K562 (cell line): ENCODE results near the gene NKAIN4. TPM values are rescaled to one million over a fixed set of nuclear protein-coding genes. Genes with fewer than 3 reads are reported as not detected.

ENCODE experiments used
- ARHGAP35 ChIP-seq: fragments of 450-650 bp; IDR thresholded peaks from 2 replicates; pipeline ENCODE4 v1.6.1; 2018; ENCODE audit not compliant: partially characterized antibody
- ATF7 ChIP-seq: fragments of 450-650 bp; IDR thresholded peaks from 2 replicates; pipeline ENCODE4 v1.7.1; 2014; ENCODE audit warnings: mild to moderate bottlenecking, moderate library complexity
- CBX2 ChIP-seq: fragments of 200-600 bp; sonication (generic); IDR thresholded peaks from one replicate; pipeline ENCODE4 v1.6.1; 2012; ENCODE audit warnings: mild to moderate bottlenecking, low read length, inconsistent platforms; ENCODE audit not compliant: insufficient read depth, poor library complexity, severe bottlenecking
- CCNT2 ChIP-seq: IDR thresholded peaks from 2 replicates; pipeline ENCODE4 v1.6.1; 2011; ENCODE audit warnings: borderline replicate concordance, low read depth, mild to moderate bottlenecking, moderate library complexity, mixed read lengths, low read length; ENCODE audit not compliant: insufficient read length; ENCODE audit errors: extremely low read depth
- DDX20 ChIP-seq: fragments of 450-650 bp; IDR thresholded peaks from 2 replicates; pipeline ENCODE4 v1.6.1; 2016; ENCODE audit warnings: missing genetic modification characterization, low read depth, mild to moderate bottlenecking, missing compliant biosample characterization, moderate library complexity
- DMBX1 ChIP-seq: fragments of 250-450 bp; sonication (Bioruptor Pico); IDR thresholded peaks from 2 replicates; pipeline ENCODE4 v1.8.0; 2022; ENCODE audit warnings: inconsistent platforms, mild to moderate bottlenecking, moderate library complexity, borderline replicate concordance
- NFATC3 ChIP-seq: fragments of 450-650 bp; IDR thresholded peaks from 2 replicates; pipeline ENCODE4 v1.6.1; 2017; ENCODE audit warnings: mild to moderate bottlenecking
- PHTF2 ChIP-seq: fragments of 250-450 bp; sonication (Bioruptor Pico); IDR thresholded peaks from 2 replicates; pipeline ENCODE4 v1.5.0; 2021; ENCODE audit warnings: mild to moderate bottlenecking
- PML ChIP-seq: IDR thresholded peaks from 2 replicates; pipeline ENCODE4 v1.6.1; 2012; ENCODE audit warnings: low read length, inconsistent platforms
- RBM34 ChIP-seq: fragments of 200-400 bp; formaldehyde crosslinking; IDR thresholded peaks from 2 replicates; pipeline ENCODE4 v1.6.1; 2018; ENCODE audit warnings: low read length, borderline replicate concordance; ENCODE audit not compliant: insufficient read depth
- SREBF1 ChIP-seq: fragments of 150-350 bp; IDR thresholded peaks from 2 replicates; pipeline ENCODE4 v1.6.1; 2014; ENCODE audit warnings: antibody characterized with exemption, low read depth, low read length, borderline replicate concordance
- SRSF9 ChIP-seq: fragments of 200-400 bp; formaldehyde crosslinking; IDR thresholded peaks from 2 replicates; pipeline ENCODE4 v1.6.1; 2017; ENCODE audit warnings: low read depth, low read length, borderline replicate concordance
- TAF15 ChIP-seq: fragments of 200-400 bp; formaldehyde crosslinking; IDR thresholded peaks from 2 replicates; pipeline ENCODE4 v1.6.1; 2017; ENCODE audit warnings: mild to moderate bottlenecking, low read depth, low read length, moderate library complexity
- ZC3H8 ChIP-seq: fragments of 450-650 bp; IDR thresholded peaks from 2 replicates; pipeline ENCODE4 v1.6.1; 2017
- ZFP36 ChIP-seq: fragments of 150-350 bp; IDR thresholded peaks from 2 replicates; pipeline ENCODE4 v1.6.1; 2018; ENCODE audit warnings: low read length, low read depth; ENCODE audit not compliant: partially characterized antibody
- ZNF444 ChIP-seq: fragments of 250-450 bp; sonication (Bioruptor Pico); IDR thresholded peaks from 2 replicates; pipeline ENCODE4 v1.4.0; 2020; ENCODE audit warnings: mild to moderate bottlenecking, moderate library complexity
- polyA plus RNA-seq, 8 experiments: library from polyadenylated mRNA; depleted of rRNA in 4 of 8; stranded (reverse) in 5 of 8; unstranded in 3 of 8; fragments of >200 nt; fragmentation: Nextera tagmentation in 2 of 8; fragmentation: Illumina TruSeq in 1 of 8; extraction: Ambion mirVana in 2 of 8; extraction: Trizol in 1 of 8; gene quantifications; 2 replicates each; pipeline versions ENCODE4 v1.2.1 to v1.2.3, GENCODE V29; 2011 to 2014; ENCODE audit warnings: inconsistent platforms in 1 of 8, missing spikeins in 1 of 8
- total RNA-seq, 7 experiments: library from RNA; depleted of rRNA in 6 of 7; stranded (reverse); fragments of >200 nt in 6 of 7; fragmentation: Illumina TruSeq in 2 of 7; extraction: Trizol in 2 of 7; gene quantifications; 2 replicates each; pipeline versions ENCODE4 v1.2.1 to v1.2.3, GENCODE V29; 2011 to 2021; ENCODE audit warnings: low replicate concordance in 1 of 7
- TF ChIP-seq, protein P1 (sequence below): fragments of 450-650 bp; IDR thresholded peaks from 2 replicates; pipeline ENCODE4 v1.6.1; 2017; ENCODE audit warnings: antibody characterized with exemption
- TF ChIP-seq, protein P2 (sequence below): sonication (generic); formaldehyde crosslinking; IDR thresholded peaks from 2 replicates; pipeline ENCODE4 v1.5.0; 2020; ENCODE audit warnings: missing genetic modification reagents
- TF ChIP-seq, protein P3 (sequence below): fragments of 250-450 bp; sonication (Bioruptor Pico); IDR thresholded peaks from 2 replicates; pipeline ENCODE4 v1.9.0; 2021; ENCODE audit warnings: mild to moderate bottlenecking, inconsistent platforms
- TF ChIP-seq, protein P4 (sequence below): IDR thresholded peaks from 2 replicates; pipeline ENCODE4 v1.6.1; 2014; ENCODE audit warnings: antibody characterized with exemption

NKAIN4 gene
- total and polyA plus RNA-seq, 9 of the 15 experiments (the other 6 are each of a cell fraction or from before 2014, with no cell fraction given), result not detected

DNA sequence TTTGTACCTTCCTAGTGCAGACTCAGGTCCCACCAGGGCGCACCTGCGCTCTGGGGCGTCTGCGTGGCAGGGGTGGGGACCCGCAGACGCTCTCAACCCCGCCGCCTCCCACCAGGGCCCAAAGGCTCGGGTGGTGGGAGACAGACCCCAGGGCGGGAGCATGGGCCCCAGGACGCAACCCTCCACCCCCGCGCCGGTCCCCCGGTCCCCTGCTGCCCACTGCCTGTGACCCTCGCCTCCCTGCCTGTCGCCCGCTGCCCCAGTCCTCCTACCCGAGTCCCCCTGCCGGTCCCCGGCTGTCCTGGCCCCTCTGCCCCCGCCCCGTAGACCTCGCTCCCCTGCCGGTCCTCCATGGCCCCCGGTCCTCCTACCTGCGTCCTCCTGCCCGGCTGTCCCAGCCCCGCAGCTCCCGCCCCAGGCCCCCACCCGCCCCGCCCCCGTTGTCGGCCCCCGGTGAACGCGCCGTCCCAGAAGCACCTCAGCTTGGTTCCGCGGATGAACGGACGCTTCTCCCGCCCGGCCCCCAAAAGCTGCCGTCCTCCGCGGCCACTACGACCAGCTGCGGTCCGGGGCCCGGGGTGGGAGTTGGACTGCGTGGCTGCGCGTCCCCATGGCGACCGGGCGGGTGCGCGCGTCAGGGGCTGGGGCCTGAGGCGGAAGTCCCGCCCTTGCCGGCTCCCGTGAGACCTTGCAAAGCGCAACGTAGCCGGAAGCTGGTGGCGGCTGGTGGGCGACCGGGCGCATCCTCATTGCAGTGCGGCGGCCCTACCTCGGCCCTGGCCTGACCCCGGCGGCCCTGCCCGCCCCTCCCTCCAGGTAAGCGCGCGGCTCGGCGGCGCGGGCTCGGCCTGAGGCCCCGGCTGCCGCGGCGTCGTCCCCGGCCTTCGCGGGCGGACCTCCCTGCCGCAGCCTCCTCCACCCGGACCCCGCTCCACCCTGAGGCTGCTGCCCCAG, 18.1 kb upstream of the NKAIN4 start, which contains the start of gene ARFGAP1 (continued):
- TF ChIP-seq, protein P1, sequence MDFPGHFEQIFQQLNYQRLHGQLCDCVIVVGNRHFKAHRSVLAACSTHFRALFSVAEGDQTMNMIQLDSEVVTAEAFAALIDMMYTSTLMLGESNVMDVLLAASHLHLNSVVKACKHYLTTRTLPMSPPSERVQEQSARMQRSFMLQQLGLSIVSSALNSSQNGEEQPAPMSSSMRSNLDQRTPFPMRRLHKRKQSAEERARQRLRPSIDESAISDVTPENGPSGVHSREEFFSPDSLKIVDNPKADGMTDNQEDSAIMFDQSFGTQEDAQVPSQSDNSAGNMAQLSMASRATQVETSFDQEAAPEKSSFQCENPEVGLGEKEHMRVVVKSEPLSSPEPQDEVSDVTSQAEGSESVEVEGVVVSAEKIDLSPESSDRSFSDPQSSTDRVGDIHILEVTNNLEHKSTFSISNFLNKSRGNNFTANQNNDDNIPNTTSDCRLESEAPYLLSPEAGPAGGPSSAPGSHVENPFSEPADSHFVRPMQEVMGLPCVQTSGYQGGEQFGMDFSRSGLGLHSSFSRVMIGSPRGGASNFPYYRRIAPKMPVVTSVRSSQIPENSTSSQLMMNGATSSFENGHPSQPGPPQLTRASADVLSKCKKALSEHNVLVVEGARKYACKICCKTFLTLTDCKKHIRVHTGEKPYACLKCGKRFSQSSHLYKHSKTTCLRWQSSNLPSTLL, result no peak
- no peak for TF ChIP-seq ZFP36
- no peak for TF ChIP-seq PHTF2 (CRISPR knock-in tag)
- TF ChIP-seq ARHGAP35, result no peak
- no peak for TF ChIP-seq DDX20 (tag)
- no peak for TF ChIP-seq ZC3H8
- peak; percentile 47 for TF ChIP-seq CCNT2
- no peak for TF ChIP-seq DMBX1
- peak; percentile 60 for TF ChIP-seq ATF7
- TF ChIP-seq, protein P2, sequence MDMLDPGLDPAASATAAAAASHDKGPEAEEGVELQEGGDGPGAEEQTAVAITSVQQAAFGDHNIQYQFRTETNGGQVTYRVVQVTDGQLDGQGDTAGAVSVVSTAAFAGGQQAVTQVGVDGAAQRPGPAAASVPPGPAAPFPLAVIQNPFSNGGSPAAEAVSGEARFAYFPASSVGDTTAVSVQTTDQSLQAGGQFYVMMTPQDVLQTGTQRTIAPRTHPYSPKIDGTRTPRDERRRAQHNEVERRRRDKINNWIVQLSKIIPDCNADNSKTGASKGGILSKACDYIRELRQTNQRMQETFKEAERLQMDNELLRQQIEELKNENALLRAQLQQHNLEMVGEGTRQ (CRISPR knock-in tag), result no peak
- TF ChIP-seq SREBF1, result no peak
- TF ChIP-seq CBX2, result no peak
- no peak for TF ChIP-seq RBM34
- no peak for TF ChIP-seq ZNF444
- TF ChIP-seq PML, result no peak; the same call in 1 of the 2 replicates
- TF ChIP-seq SRSF9, result no peak
- TF ChIP-seq TAF15, result no peak
- TF ChIP-seq, protein P3, sequence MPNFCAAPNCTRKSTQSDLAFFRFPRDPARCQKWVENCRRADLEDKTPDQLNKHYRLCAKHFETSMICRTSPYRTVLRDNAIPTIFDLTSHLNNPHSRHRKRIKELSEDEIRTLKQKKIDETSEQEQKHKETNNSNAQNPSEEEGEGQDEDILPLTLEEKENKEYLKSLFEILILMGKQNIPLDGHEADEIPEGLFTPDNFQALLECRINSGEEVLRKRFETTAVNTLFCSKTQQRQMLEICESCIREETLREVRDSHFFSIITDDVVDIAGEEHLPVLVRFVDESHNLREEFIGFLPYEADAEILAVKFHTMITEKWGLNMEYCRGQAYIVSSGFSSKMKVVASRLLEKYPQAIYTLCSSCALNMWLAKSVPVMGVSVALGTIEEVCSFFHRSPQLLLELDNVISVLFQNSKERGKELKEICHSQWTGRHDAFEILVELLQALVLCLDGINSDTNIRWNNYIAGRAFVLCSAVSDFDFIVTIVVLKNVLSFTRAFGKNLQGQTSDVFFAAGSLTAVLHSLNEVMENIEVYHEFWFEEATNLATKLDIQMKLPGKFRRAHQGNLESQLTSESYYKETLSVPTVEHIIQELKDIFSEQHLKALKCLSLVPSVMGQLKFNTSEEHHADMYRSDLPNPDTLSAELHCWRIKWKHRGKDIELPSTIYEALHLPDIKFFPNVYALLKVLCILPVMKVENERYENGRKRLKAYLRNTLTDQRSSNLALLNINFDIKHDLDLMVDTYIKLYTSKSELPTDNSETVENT, result peak; percentile 63
- TF ChIP-seq, protein P4, sequence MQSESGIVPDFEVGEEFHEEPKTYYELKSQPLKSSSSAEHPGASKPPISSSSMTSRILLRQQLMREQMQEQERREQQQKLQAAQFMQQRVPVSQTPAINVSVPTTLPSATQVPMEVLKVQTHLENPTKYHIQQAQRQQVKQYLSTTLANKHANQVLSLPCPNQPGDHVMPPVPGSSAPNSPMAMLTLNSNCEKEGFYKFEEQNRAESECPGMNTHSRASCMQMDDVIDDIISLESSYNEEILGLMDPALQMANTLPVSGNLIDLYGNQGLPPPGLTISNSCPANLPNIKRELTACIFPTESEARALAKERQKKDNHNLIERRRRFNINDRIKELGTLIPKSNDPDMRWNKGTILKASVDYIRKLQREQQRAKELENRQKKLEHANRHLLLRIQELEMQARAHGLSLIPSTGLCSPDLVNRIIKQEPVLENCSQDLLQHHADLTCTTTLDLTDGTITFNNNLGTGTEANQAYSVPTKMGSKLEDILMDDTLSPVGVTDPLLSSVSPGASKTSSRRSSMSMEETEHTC, result no peak
- no peak for TF ChIP-seq NFATC3
